DND-41 (cell line): ENCODE data around the gene THOP1.

ENCODE experiments used
- ATAC-seq: fragments of 200-7000 bp; cut with Tn5 transposase; 3 replicates; pipeline ENCODE4 v1.9.1; 2021; ENCODE audit warnings: low read depth; ENCODE audit not compliant: insufficient read depth
- DNase-seq: peaks from one replicate; pipeline ENCODE4 v3.0.0-alpha.2; 2020
- H2AFZ ChIP-seq: 2 replicates; pipeline ENCODE4 v1.6.0; 2012; ENCODE audit warnings: low read depth, low read length
- H3K27ac ChIP-seq: 2 replicates; pipeline ENCODE4 v1.5.1; 2012; ENCODE audit warnings: low read length, inconsistent platforms
- H3K27me3 ChIP-seq: fragments of 200-600 bp; sonication (generic); 2 replicates; pipeline ENCODE4 v1.6.0; 2012; ENCODE audit warnings: low read length, mild to moderate bottlenecking, inconsistent platforms; ENCODE audit not compliant: insufficient read depth, poor library complexity
- H3K36me3 ChIP-seq: 2 replicates; pipeline ENCODE4 v1.5.1; 2012; ENCODE audit warnings: low read length, inconsistent platforms; ENCODE audit not compliant: insufficient read depth
- H3K4me1 ChIP-seq: 2 replicates; pipeline ENCODE4 v1.5.1; 2012; ENCODE audit warnings: mild to moderate bottlenecking, low read length; ENCODE audit not compliant: insufficient read depth
- H3K4me2 ChIP-seq: 2 replicates; pipeline ENCODE4 v1.6.0; 2012; ENCODE audit warnings: mild to moderate bottlenecking, moderate library complexity, low read length, inconsistent platforms; ENCODE audit not compliant: insufficient read depth
- H3K4me3 ChIP-seq, 2 experiments: fragments of 200-600 bp in 1 of 2; shearing (Covaris generic) in 1 of 2; 2 replicates each; pipeline ENCODE4 v1.5.1; 2012 to 2016; ENCODE audit warnings: inconsistent platforms in 2 of 2, low read length in 2 of 2, mild to moderate bottlenecking in 2 of 2, low read depth in 1 of 2, moderate library complexity in 1 of 2
- H3K79me2 ChIP-seq: 2 replicates; pipeline ENCODE4 v1.6.0; 2012; ENCODE audit warnings: low read length, inconsistent platforms; ENCODE audit not compliant: insufficient read depth
- H3K9ac ChIP-seq: 2 replicates; pipeline ENCODE4 v1.6.0; 2012; ENCODE audit warnings: low read depth, mild to moderate bottlenecking, inconsistent platforms, low read length, moderate library complexity
- H3K9me3 ChIP-seq: 2 replicates; pipeline ENCODE4 v1.5.1; 2012; ENCODE audit warnings: low read length, moderate library complexity, mild to moderate bottlenecking, inconsistent platforms; ENCODE audit not compliant: insufficient read depth, severe bottlenecking
- H4K20me1 ChIP-seq: 2 replicates; pipeline ENCODE4 v1.6.0; 2012; ENCODE audit warnings: low read length; ENCODE audit not compliant: insufficient read depth
- CTCF ChIP-seq: IDR thresholded peaks from 2 replicates; pipeline ENCODE4 v1.5.1; 2012; ENCODE audit warnings: borderline replicate concordance, low read length, moderate library complexity, mild to moderate bottlenecking; ENCODE audit not compliant: poor library complexity, severe bottlenecking; ENCODE audit errors: extremely low read depth
- EZH2 ChIP-seq: IDR thresholded peaks from 3 replicates; pipeline ENCODE4 v1.6.1; 2012; ENCODE audit warnings: borderline replicate concordance, low read depth, mild to moderate bottlenecking, moderate library complexity, low read length, inconsistent platforms; ENCODE audit not compliant: severe bottlenecking

The THOP1 gene

GRCh38 chr19:2811221-2811722 is 26.0 kb downstream of the THOP1 start:
- no peak for TF ChIP-seq EZH2
- TF ChIP-seq CTCF: no peak
- H3K4me1 ChIP-seq: no peaks in the 10 kb centered on the region
- H3K4me2 ChIP-seq: no peak overlapping the region
- H3K4me3 ChIP-seq: no peak overlapping the region
- DNase-seq (no peak), ATAC-seq (no peak)
- no peaks in the 10 kb centered on the region for H3K9me3 ChIP-seq
- peaks cover 6% of the 10 kb centered on the region; the same call in 1 of the 2 replicates for H4K20me1 ChIP-seq
- H3K36me3 ChIP-seq: peaks cover 83% of the 10 kb centered on the region
- H3K27me3 ChIP-seq: no peaks in the 10 kb centered on the region
- H3K9ac ChIP-seq: no peak overlapping the region
- H2AFZ ChIP-seq: no peak overlapping the region
- no peaks in the 10 kb centered on the region for H3K79me2 ChIP-seq
- H3K27ac ChIP-seq: no peak overlapping the region

DNA sequence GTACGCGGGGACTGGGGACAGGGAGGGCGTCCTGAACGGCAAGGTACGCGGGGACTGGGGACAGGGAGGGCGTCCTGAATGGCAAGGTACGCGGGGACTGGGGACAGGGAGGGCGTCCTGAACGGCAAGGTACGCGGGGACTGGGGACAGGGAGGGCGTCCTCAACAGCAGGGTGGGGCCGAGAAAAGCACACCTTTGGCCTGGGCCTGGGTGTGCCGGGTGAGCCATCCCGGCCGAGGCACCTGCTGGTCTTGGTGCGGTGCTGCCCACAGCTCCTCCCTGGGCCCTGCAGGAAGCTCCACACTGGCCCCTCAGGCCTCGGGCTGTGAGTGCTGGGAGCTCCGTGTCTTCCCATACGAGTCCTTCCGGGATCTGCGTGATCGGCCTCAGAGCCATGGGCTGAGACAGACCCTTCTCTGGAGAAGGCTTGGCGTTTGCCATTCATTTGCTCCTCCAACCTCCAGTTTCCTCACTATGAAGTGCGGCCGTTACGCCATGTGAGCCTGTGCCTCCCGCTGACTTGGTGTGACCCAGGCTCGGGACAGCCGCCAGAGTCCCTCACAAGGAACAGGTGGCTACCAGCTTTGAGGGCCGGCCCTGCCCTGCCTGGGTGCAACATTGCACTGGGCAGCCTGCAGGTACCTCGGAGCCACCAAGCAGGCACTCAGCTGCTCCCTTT is 26.6 kb downstream of the THOP1 start:
- DNase-seq: no peak
- Histone ChIP-seq H3K79me2 (no peaks in the 10 kb centered on the region), H3K9ac (no peak overlapping the region), H3K4me2 (no peak overlapping the region), H3K27ac (no peak overlapping the region), H4K20me1 (no peaks in the 10 kb centered on the region; the same call in 1 of the 2 replicates), H3K36me3 (peaks cover 77% of the 10 kb centered on the region), H2AFZ (no peak overlapping the region), H3K27me3 (no peaks in the 10 kb centered on the region), H3K4me3 (no peak overlapping the region), H3K9me3 (no peaks in the 10 kb centered on the region), H3K4me1 (no peaks in the 10 kb centered on the region)
- ATAC-seq: no peak
- TF ChIP-seq CTCF (no peak), EZH2 (no peak)

- no peaks in the 10 kb centered on the region for H3K27me3 ChIP-seq
- DNase-seq (no peak), ATAC-seq (no peak)
- H3K27ac ChIP-seq: no peak overlapping the region
- H3K9me3 ChIP-seq: no peaks in the 10 kb centered on the region
- no peak overlapping the region for H3K4me2 ChIP-seq
- no peaks in the 10 kb centered on the region; the same call in 1 of the 2 replicates for H4K20me1 ChIP-seq
- no peak overlapping the region for H2AFZ ChIP-seq
- TF ChIP-seq CTCF: no peak
- TF ChIP-seq EZH2: no peak
- H3K36me3 ChIP-seq: peaks cover 69% of the 10 kb centered on the region
- no peaks in the 10 kb centered on the region for H3K4me1 ChIP-seq
- H3K4me3 ChIP-seq: no peak overlapping the region
- H3K9ac ChIP-seq: no peak overlapping the region
- H3K79me2 ChIP-seq: no peaks in the 10 kb centered on the region
Measured at GRCh38 chr19:2812414-2813234, 27.3 kb downstream of the THOP1 start.
